ENCODE measurements around the gene TAAR9. TPM values are rescaled to one million over a fixed set of nuclear protein-coding genes. Genes with fewer than 3 reads are reported as not detected.

The TAAR9 gene
- total RNA-seq, 1 donor from 2014 or later: not detected

DNA sequence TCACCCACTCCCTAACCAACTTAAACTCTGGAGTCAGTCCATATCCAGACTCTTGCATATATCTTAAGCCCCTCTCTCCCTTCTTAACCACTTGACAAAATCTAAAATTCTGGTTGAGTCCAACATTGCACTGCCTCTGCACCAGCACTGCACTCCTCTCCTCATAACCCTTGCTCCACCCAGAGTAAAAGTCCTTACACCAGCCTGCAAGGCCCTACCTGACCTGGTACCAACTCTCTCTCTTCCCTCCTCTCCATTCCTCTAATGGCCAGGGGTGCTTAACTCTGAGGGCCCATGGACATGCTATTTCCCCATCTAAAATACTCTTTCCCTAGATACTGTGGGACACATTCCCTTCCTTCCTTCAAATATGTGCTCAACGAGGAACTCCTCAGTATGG is 46.2 kb upstream of the TAAR9 start:
- no peaks in the 10 kb centered on the region for H3K4me1 Mint-ChIP-seq (ENCODE audit: low read depth)
- H3K4me3 Mint-ChIP-seq (ENCODE audit: low read depth): no peak overlapping the region
- peaks cover 12% of the 10 kb centered on the region for H3K36me3 Mint-ChIP-seq (ENCODE audit: insufficient read depth)
- TF ChIP-seq, protein P1, sequence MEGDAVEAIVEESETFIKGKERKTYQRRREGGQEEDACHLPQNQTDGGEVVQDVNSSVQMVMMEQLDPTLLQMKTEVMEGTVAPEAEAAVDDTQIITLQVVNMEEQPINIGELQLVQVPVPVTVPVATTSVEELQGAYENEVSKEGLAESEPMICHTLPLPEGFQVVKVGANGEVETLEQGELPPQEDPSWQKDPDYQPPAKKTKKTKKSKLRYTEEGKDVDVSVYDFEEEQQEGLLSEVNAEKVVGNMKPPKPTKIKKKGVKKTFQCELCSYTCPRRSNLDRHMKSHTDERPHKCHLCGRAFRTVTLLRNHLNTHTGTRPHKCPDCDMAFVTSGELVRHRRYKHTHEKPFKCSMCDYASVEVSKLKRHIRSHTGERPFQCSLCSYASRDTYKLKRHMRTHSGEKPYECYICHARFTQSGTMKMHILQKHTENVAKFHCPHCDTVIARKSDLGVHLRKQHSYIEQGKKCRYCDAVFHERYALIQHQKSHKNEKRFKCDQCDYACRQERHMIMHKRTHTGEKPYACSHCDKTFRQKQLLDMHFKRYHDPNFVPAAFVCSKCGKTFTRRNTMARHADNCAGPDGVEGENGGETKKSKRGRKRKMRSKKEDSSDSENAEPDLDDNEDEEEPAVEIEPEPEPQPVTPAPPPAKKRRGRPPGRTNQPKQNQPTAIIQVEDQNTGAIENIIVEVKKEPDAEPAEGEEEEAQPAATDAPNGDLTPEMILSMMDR (IDR thresholded peaks at IDR 0.05; ENCODE audit: unreplicated experiment): no peak
- H3K27ac Mint-ChIP-seq: no peak overlapping the region
- H3K9me3 Mint-ChIP-seq (ENCODE audit: low read depth): peaks cover 8% of the 10 kb centered on the region
- no peaks in the 10 kb centered on the region for H3K27me3 Mint-ChIP-seq
- DNase-seq (ENCODE audit: low spot score, unreplicated experiment): no peak

DNA sequence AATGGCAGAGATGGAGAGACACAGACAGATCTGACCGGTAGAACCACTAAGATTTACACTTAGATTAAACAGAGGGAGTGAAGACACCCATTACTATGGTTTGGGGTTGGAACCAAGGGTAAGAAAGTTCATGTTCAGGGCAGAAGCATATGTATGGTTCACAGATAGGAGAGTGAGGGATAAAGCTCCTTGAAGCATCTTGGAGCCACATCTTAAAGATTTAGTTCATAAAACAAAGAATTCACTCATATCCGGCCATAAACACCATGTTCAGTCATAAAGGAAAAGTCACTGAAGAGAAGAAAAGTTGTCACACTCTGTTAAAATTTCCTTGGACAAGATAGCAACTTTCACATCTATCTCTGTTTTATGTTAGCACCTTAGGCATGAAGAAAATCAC is 43.1 kb upstream of the TAAR9 start:
- TF ChIP-seq, protein P1 (IDR thresholded peaks at IDR 0.05; ENCODE audit: unreplicated experiment): no peak
- no peak overlapping the region for H3K27ac Mint-ChIP-seq

DNA sequence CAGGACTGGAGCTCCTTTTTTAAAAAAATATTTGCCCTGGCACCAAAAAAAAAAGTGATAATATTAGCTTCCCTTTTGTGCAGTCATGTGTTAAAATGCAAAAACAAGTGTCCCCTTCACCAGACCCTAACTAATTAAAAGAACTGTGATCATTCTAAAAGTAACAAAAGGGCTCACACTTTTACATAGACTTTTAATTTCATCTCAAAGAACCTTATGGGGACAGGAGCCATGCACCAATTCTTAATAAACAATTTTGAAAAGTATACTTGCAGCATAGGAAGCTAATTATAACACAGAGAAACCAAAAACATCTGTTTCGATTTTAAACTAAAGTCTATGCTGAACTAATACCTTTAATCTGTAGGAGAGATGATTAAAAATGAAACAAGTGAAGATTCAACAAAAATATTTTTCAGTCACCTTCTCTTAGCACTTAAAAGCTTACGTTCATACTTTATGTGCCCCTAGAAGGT is 42.4 kb upstream of the TAAR9 start:
- no peaks in the 10 kb centered on the region for H3K4me1 Mint-ChIP-seq (ENCODE audit: low read depth)

More for the DNA sequence above, 43.1 kb upstream of the TAAR9 start:
- H3K36me3 Mint-ChIP-seq (ENCODE audit: insufficient read depth): peaks cover 25% of the 10 kb centered on the region
- DNase-seq (ENCODE audit: low spot score, unreplicated experiment): no peak
- H3K27me3 Mint-ChIP-seq: no peaks in the 10 kb centered on the region
- no peaks in the 10 kb centered on the region for H3K4me1 Mint-ChIP-seq (ENCODE audit: low read depth)
- no peak overlapping the region for H3K4me3 Mint-ChIP-seq (ENCODE audit: low read depth)
- peaks cover 8% of the 10 kb centered on the region for H3K9me3 Mint-ChIP-seq (ENCODE audit: low read depth)

DNA sequence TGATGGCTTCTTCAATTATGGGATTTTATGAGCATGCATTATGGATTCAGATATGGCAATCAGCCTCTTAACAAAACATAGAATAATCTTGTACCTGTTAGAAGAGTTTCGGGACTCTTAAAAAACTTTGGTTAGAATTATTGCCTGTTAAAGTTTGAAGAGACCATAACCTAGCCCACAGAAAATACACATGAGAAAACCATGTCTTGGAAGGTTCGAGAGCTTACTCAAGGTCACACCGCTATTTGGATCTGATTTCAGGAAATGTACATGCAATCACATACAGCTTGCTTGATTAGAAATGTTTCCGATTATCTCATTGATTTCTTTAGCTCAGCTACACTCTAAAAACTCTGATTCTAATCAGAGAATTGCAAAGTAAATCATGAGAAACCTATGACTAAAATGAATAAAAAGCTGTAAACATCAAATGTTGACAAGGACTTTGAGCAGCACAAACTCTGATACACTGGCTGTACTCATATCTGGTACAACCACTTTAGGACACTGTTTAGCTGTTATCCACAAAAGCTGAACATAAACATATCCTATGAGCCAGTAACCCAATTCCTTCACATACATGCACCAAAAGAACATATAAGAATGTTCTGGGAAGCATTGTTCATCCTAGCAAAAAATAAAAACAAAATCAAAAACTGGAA is 41.4 kb upstream of the TAAR9 start:
- TF ChIP-seq, protein P1 (IDR thresholded peaks at IDR 0.05; ENCODE audit: unreplicated experiment): no peak
- Mint-ChIP-seq H3K4me3 (ENCODE audit: low read depth) (no peak overlapping the region), H3K9me3 (ENCODE audit: low read depth) (peaks cover 8% of the 10 kb centered on the region)

More for the DNA sequence above, 42.4 kb upstream of the TAAR9 start:
- H3K27ac Mint-ChIP-seq: no peak overlapping the region
- H3K27me3 Mint-ChIP-seq: no peaks in the 10 kb centered on the region
- no peak overlapping the region for H3K4me3 Mint-ChIP-seq (ENCODE audit: low read depth)
- H3K9me3 Mint-ChIP-seq (ENCODE audit: low read depth): peaks cover 8% of the 10 kb centered on the region
- DNase-seq (ENCODE audit: low spot score, unreplicated experiment): no peak
- TF ChIP-seq, protein P1 (IDR thresholded peaks at IDR 0.05; ENCODE audit: unreplicated experiment): no peak
- peaks cover 29% of the 10 kb centered on the region for H3K36me3 Mint-ChIP-seq (ENCODE audit: insufficient read depth)

DNA sequence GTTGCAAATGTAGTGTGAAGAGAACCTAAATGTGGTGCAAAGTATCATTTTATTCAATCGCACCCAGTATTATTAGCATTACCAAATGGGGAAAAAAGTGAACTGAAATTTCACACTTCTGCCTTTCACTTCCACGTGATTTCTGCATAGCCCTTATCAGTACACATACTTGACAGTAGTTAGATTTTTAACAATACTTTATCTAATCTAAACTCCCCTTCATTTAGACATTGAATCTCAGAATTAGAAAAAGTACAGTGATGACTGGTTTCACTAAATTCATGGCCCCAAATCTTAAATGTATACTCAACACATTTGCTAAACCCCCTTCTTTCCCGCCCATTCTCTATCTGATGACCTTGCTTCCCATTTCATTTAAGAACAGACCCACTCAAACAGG is 39.4 kb upstream of the TAAR9 start:
- no peak overlapping the region for H3K27ac Mint-ChIP-seq
- no peak overlapping the region for H3K4me3 Mint-ChIP-seq (ENCODE audit: low read depth)
- peaks cover 34% of the 10 kb centered on the region for H3K36me3 Mint-ChIP-seq (ENCODE audit: insufficient read depth)
- no peak for DNase-seq (ENCODE audit: low spot score, unreplicated experiment)
- no peaks in the 10 kb centered on the region for H3K27me3 Mint-ChIP-seq
- H3K4me1 Mint-ChIP-seq (ENCODE audit: low read depth): no peaks in the 10 kb centered on the region
- TF ChIP-seq, protein P1 (IDR thresholded peaks at IDR 0.05; ENCODE audit: unreplicated experiment): no peak
- peaks cover 6% of the 10 kb centered on the region for H3K9me3 Mint-ChIP-seq (ENCODE audit: low read depth)

More for the DNA sequence above, 41.4 kb upstream of the TAAR9 start:
- Mint-ChIP-seq H3K27ac (no peak overlapping the region), H3K4me1 (ENCODE audit: low read depth) (no peaks in the 10 kb centered on the region), H3K27me3 (no peaks in the 10 kb centered on the region), H3K36me3 (ENCODE audit: insufficient read depth) (peaks cover 32% of the 10 kb centered on the region)
- no peak for DNase-seq (ENCODE audit: low spot score, unreplicated experiment)
